HepG2 (cell line): ENCODE results near the gene ZFAND2A. TPM values are rescaled to one million over a fixed set of nuclear protein-coding genes. Genes with fewer than 3 reads are reported as not detected.

Source experiments
- ATAC-seq: fragments of 200-7000 bp; cut with Tn5 transposase; 3 replicates; pipeline ENCODE4 v1.9.1; 2020; ENCODE audit warnings: mild to moderate bottlenecking, moderate library complexity
- BruUV-seq: library from RNA; stranded (reverse); fragments of 400-500 nt; replicated peaks from 2 replicates; lab custom pipeline; 2021; lab: Mats Ljungman, UMichigan
- CTCF ChIA-PET: fragments of 300-600 bp; formaldehyde crosslinking; extraction: SDS; loops from one replicate; lab custom pipeline; 2021; ENCODE audit warnings: low total read pairs, inconsistent platforms, low intra/inter-chr PET ratio; lab: Yijun Ruan, JAX
- POLR2A ChIA-PET: fragments of 350-600 bp; sonication (Branson Sonifier 250); formaldehyde crosslinking; loops from one replicate; lab custom pipeline; 2020; ENCODE audit warnings: antibody characterized with exemption, inconsistent platforms; lab: Yijun Ruan, JAX
- DNase-seq: peaks from one replicate; pipeline ENCODE4 v3.0.0-alpha.2; 2015; ENCODE audit warnings: low spot score
- FAIRE-seq: peaks from 3 replicates; lab custom pipeline; 2011; peaks lifted over from hg19 to GRCh38; lab: Jason Lieb, UNC
- H2AFZ ChIP-seq: one replicate; pipeline ENCODE4 v1.6.1; 2011; ENCODE audit warnings: low read length, inconsistent platforms
- H3K27ac ChIP-seq: fragments of 300-600 bp; 3 replicates; pipeline ENCODE4 v1.8.0; 2011; ENCODE audit warnings: mixed run types, mild to moderate bottlenecking, mixed read lengths, low read length, inconsistent platforms; ENCODE audit not compliant: insufficient read depth; ENCODE audit errors: extremely low read length
- H3K27me3 ChIP-seq, 2 experiments: fragments of 200-600 bp in 1 of 2; 2 replicates in 1 of 2; 3 replicates in 1 of 2; pipeline versions ENCODE4 v1.6.0 to v1.8.0; 2011; ENCODE audit warnings: low read length in 2 of 2, mild to moderate bottlenecking in 2 of 2, moderate library complexity in 2 of 2, inconsistent platforms in 1 of 2; ENCODE audit not compliant: insufficient read depth in 2 of 2, control insufficient read depth in 1 of 2
- H3K36me3 ChIP-seq, 2 experiments: fragments of 200-600 bp in 1 of 2; replicated peaks in 1 of 2; 2 replicates in 1 of 2; 3 replicates in 1 of 2; pipeline versions ENCODE4 v1.5.1 to v1.8.0; 2011; ENCODE audit warnings: low read length in 2 of 2, inconsistent platforms in 1 of 2; ENCODE audit not compliant: insufficient read depth in 2 of 2, control insufficient read depth in 1 of 2
- H3K4me1 ChIP-seq: 2 replicates; pipeline ENCODE4 v1.5.1; 2012; ENCODE audit warnings: low read length, inconsistent platforms; ENCODE audit not compliant: insufficient read depth
- H3K4me2 ChIP-seq: 2 replicates; pipeline ENCODE4 v1.6.0; 2011; ENCODE audit warnings: low read depth, low read length, inconsistent platforms
- H3K4me3 ChIP-seq, 3 experiments: fragments of 200-600 bp in 1 of 3; sonication (generic), shearing (Covaris generic) in 1 of 3; replicated peaks in 1 of 3; 2 replicates each; pipeline ENCODE4 v1.5.1; 2011 to 2016; ENCODE audit warnings: low read length in 3 of 3, inconsistent platforms in 2 of 3, low read depth in 2 of 3, mild to moderate bottlenecking in 2 of 3, control low read depth in 1 of 3, mixed read lengths in 1 of 3; ENCODE audit not compliant: insufficient read depth in 1 of 3
- H3K79me2 ChIP-seq: one replicate; pipeline ENCODE4 v1.6.1; 2011; ENCODE audit warnings: low read length, inconsistent platforms; ENCODE audit not compliant: insufficient read depth
- H3K9ac ChIP-seq: 2 replicates; pipeline ENCODE4 v1.6.0; 2011; ENCODE audit warnings: mild to moderate bottlenecking, low read depth, low read length, inconsistent platforms; ENCODE audit not compliant: insufficient read depth
- H3K9me3 ChIP-seq: 2 replicates; pipeline ENCODE4 v1.5.1; 2012; ENCODE audit warnings: mild to moderate bottlenecking, low read length
- H4K20me1 ChIP-seq: 2 replicates; pipeline ENCODE4 v1.6.0; 2011; ENCODE audit warnings: inconsistent platforms, mild to moderate bottlenecking, low read length, moderate library complexity; ENCODE audit not compliant: insufficient read depth
- ATF2 ChIP-seq: sonication (generic); formaldehyde crosslinking; IDR thresholded peaks from 2 replicates; pipeline ENCODE4 v1.4.0; 2020; ENCODE audit warnings: missing genetic modification reagents
- CBX5 ChIP-seq: sonication (generic); formaldehyde crosslinking; IDR thresholded peaks from 2 replicates; pipeline ENCODE4 v1.4.0; 2020; ENCODE audit warnings: missing genetic modification reagents, borderline replicate concordance
- GMEB2 ChIP-seq: IDR thresholded peaks from 2 replicates; pipeline ENCODE4 v1.6.1; 2016; ENCODE audit warnings: missing biosample characterization, missing genetic modification reagents, low read depth
- KLF15 ChIP-seq: sonication (generic); formaldehyde crosslinking; IDR thresholded peaks from 2 replicates; pipeline ENCODE4 v1.8.1; 2023; ENCODE audit warnings: borderline replicate concordance, mild to moderate bottlenecking, inconsistent platforms, missing genetic modification reagents, mixed read lengths
- KLF6 ChIP-seq: IDR thresholded peaks from 2 replicates; pipeline ENCODE4 v1.8.0; 2016; ENCODE audit warnings: missing biosample characterization, missing genetic modification reagents
- MYC ChIP-seq: sonication (generic); formaldehyde crosslinking; IDR thresholded peaks from 2 replicates; pipeline ENCODE4 v1.9.0; 2021; ENCODE audit warnings: missing genetic modification reagents, borderline replicate concordance
- PITX1 ChIP-seq: sonication (generic); formaldehyde crosslinking; IDR thresholded peaks from 2 replicates; pipeline ENCODE4 v1.5.1; 2020; ENCODE audit warnings: mild to moderate bottlenecking, missing genetic modification reagents
- SIN3A ChIP-seq: IDR thresholded peaks from 2 replicates; pipeline ENCODE4 v1.6.1; 2011; ENCODE audit warnings: low read depth, mild to moderate bottlenecking, control low read depth, low read length, borderline replicate concordance
- TCF7L2 ChIP-seq: IDR thresholded peaks from 2 replicates; pipeline ENCODE4 v1.6.1; 2011; ENCODE audit warnings: mild to moderate bottlenecking, low read depth, low read length, moderate library complexity
- ZBTB8A ChIP-seq: sonication (generic); formaldehyde crosslinking; IDR thresholded peaks from 2 replicates; pipeline ENCODE4 v1.4.0; 2020; ENCODE audit warnings: mild to moderate bottlenecking, low read depth, missing genetic modification reagents, borderline replicate concordance
- ZMYM3 ChIP-seq: sonication (generic); formaldehyde crosslinking; IDR thresholded peaks from 2 replicates; pipeline ENCODE4 v1.5.1; 2020; ENCODE audit warnings: mild to moderate bottlenecking, missing genetic modification reagents
- ZNF138 ChIP-seq: sonication (generic); formaldehyde crosslinking; IDR thresholded peaks from 2 replicates; pipeline ENCODE4 v1.5.0; 2020; ENCODE audit warnings: mild to moderate bottlenecking, low read depth, missing genetic modification reagents
- ZNF160 ChIP-seq: sonication (generic); formaldehyde crosslinking; IDR thresholded peaks from 2 replicates; pipeline ENCODE4 v1.8.0; 2022; ENCODE audit warnings: mild to moderate bottlenecking, inconsistent platforms, missing genetic modification reagents
- ZNF263 ChIP-seq: sonication (generic); formaldehyde crosslinking; IDR thresholded peaks from 2 replicates; pipeline ENCODE4 v1.4.0; 2020; ENCODE audit warnings: missing genetic modification reagents
- ZNF546 ChIP-seq: sonication (generic); formaldehyde crosslinking; conservative IDR thresholded peaks from 2 replicates; pipeline ENCODE4 v1.8.1; 2023; ENCODE audit warnings: mild to moderate bottlenecking, missing genetic modification reagents
- ZNF616 ChIP-seq: sonication (generic); formaldehyde crosslinking; IDR thresholded peaks from 2 replicates; pipeline ENCODE4 v1.5.0; 2020; ENCODE audit warnings: low read depth, mild to moderate bottlenecking, missing genetic modification reagents
- ZNF770 ChIP-seq: sonication (generic); formaldehyde crosslinking; IDR thresholded peaks from 2 replicates; pipeline ENCODE4 v1.5.0; 2020; ENCODE audit warnings: mild to moderate bottlenecking, missing genetic modification reagents
- ZNF850 ChIP-seq: sonication (generic); formaldehyde crosslinking; conservative IDR thresholded peaks from 2 replicates; pipeline ENCODE4 v1.9.0; 2021; ENCODE audit warnings: mild to moderate bottlenecking, missing genetic modification reagents
- ZSCAN31 ChIP-seq: sonication (generic); formaldehyde crosslinking; IDR thresholded peaks from 2 replicates; pipeline ENCODE4 v1.5.0; 2020; ENCODE audit warnings: low read depth, mild to moderate bottlenecking, missing genetic modification reagents
- WGBS: methylation state at CpG from one replicate; pipeline ENCODE4 v1.1.6; 2017; ENCODE audit warnings: low lambda C conversion rate; 5-methylcytosine and 5-hydroxymethylcytosine counted together
- in situ Hi-C: cut with HindIII; loops from 2 replicates; pipeline ENCODE4 v1.10.0; 2017; ENCODE audit warnings: low pct_unique_long_range_greater_than_20kb; ENCODE audit not compliant: extremely low pct_ligation_motif_present
- intact Hi-C: fragments of 100-400 bp; cut with micrococcal nuclease; formaldehyde crosslinking; loops from one replicate; pipeline ENCODE4 v1.10.0; 2022; ENCODE audit not compliant: unreplicated experiment
- polyA plus RNA-seq, 8 experiments: library from polyadenylated mRNA; depleted of rRNA in 3 of 8; stranded (reverse) in 7 of 8; unstranded in 1 of 8; fragments of >200 nt; fragmentation: Illumina TruSeq in 4 of 8; extraction: Trizol in 4 of 8; gene quantifications; 2 replicates each; pipeline versions ENCODE4 v1.2.1 to v1.2.3, GENCODE V29; 2011 to 2016; ENCODE audit warnings: low read depth in 4 of 8, missing spikeins in 1 of 8, mixed read lengths in 1 of 8; ENCODE audit not compliant: insufficient read depth in 1 of 8
- total RNA-seq, 5 experiments: library from RNA; depleted of rRNA; stranded (reverse); fragments of >200 nt; fragmentation: Illumina TruSeq; extraction: Trizol; gene quantifications; 2 replicates each; pipeline ENCODE4 v1.2.3, GENCODE V29; 2016; ENCODE audit warnings: low read depth in 1 of 5

ZFAND2A gene
- total and polyA plus RNA-seq, 2 of the 13 experiments (the other 11 are each of a cell fraction or from before 2014, with no cell fraction given): 140 to 153 TPM

- no peaks in the 10 kb centered on the region for H3K9me3 ChIP-seq
- H3K4me3 ChIP-seq: peak overlapping the region; percentile 83 to 97 (median 96)
- CTCF ChIA-PET: interaction anchor here (1.2 kb wide), 1 partner anchor 145 kb away, joined by 3 read pairs; no protein-coding TSS in a partner anchor
- ATAC-seq: peak; percentile 84
- DNase-seq: no peak
- H3K27ac ChIP-seq: peak overlapping the region; percentile 46
- POLR2A ChIA-PET: interaction anchor here (1.3 to 3.2 kb wide), 5 partner anchors 19 to 160 kb away, joined by 3 to 47 read pairs (median 8); no protein-coding TSS in a partner anchor
- WGBS: 0% methylated on average over 16 of the region's 51 CpGs
- H3K4me2 ChIP-seq: peak overlapping the region; percentile 98
- no TSS peak for BruUV-seq
- H3K4me1 ChIP-seq: peaks cover 13% of the 10 kb centered on the region; the same call in 1 of the 2 replicates
- no peak for FAIRE-seq
- H3K79me2 ChIP-seq: peaks cover 23% of the 10 kb centered on the region
- peak overlapping the region; percentile 67 for H3K9ac ChIP-seq
- H3K36me3 ChIP-seq: no peaks in the 10 kb centered on the region
- no peaks in the 10 kb centered on the region; the same call in 1 of the 2 replicates for H4K20me1 ChIP-seq
- no peak overlapping the region for H2AFZ ChIP-seq
- intact Hi-C loops (loop anchor here (1.0 to 5.0 kb wide), 3 partner anchors 19 to 50 kb away; no protein-coding TSS in a partner anchor), in situ Hi-C loops (no loop called here)
- no peaks in the 10 kb centered on the region for H3K27me3 ChIP-seq
- TF ChIP-seq ZMYM3 (CRISPR knock-in tag) (0 out of 2 replicates have a peak, but pooled peaks have one; percentile 20), ZNF138 (CRISPR knock-in tag) (no peak), ZNF263 (CRISPR knock-in tag) (peak; percentile 59; the same call in 1 of the 2 replicates), ZNF770 (CRISPR knock-in tag) (peak; percentile 97), KLF6 (CRISPR knock-in tag) (no peak), MYC (0 out of 2 replicates have a peak, but pooled peaks have one; percentile 6), CBX5 (CRISPR knock-in tag) (no peak), ATF2 (CRISPR knock-in tag) (no peak), TCF7L2 (no peak), ZNF160 (CRISPR knock-in tag) (no peak), PITX1 (CRISPR knock-in tag) (no peak), ZSCAN31 (0 out of 2 replicates have a peak, but pooled peaks have one; percentile 23), KLF15 (CRISPR knock-in tag) (no peak), ZBTB8A (CRISPR knock-in tag) (no peak), ZNF616 (no peak), GMEB2 (CRISPR knock-in tag) (no peak), SIN3A (peak; percentile 16; the same call in 1 of the 2 replicates), ZNF546 (CRISPR knock-in tag) (0 out of 2 replicates have a peak, but pooled peaks have one; percentile 51), ZNF850 (CRISPR knock-in tag) (no peak)
Measured at GRCh38 chr7:1137517-1138167, 22.4 kb downstream of the ZFAND2A start.
